GM19372 (cell line): ENCODE results near the gene SCT.

Experiments used
- ATAC-seq: cut with Tn5 transposase; IDR thresholded peaks from one replicate; pipeline ENCODE4 v1.9.1; 2021; ENCODE audit warnings: mild to moderate bottlenecking, low read depth, moderate library complexity; ENCODE audit not compliant: unreplicated experiment

Gene SCT

DNA sequence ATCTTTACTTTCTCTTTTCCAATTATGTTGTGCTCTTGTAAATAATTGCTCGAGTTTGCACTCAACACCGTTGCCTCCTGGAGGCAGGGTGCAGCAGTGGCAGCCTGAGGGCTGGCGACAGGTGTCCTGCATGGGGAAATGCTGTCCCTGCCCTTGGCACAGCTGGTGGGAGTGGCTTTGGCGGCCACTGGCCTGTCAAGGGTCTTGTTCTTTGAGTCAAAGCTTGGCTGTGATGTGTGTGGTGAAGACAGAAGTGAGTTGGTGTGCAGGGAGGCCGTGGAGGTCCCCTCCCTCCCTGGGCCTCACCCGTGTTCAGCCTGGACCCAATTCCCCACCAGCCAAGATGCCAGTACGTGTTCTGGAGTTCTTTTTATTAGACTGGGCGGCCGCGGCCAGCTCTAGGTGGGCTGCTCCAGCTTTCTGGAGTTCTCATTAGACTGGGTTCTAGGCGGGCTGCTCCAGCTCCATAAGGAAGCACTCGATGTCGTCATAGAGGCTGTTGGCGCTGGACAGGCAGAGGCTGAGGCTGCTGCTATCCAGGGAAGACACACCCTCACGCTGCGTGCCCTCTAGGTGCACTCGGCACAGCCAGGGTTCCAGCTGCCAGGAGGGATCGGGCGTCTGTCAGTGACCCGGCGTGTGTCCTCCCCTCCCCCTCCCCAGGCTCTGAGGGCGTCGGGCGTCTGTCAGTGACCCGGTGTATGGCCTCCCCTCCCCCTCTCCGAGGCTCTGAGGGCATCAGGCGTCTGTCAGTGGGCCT is 14.6 kb downstream of the SCT start:
- no peak for ATAC-seq

- ATAC-seq = no peak
Observed at GRCh38 chr11:611001-611996, 15.7 kb downstream of the SCT start.

GRCh38 chr11:610146-610801 is 16.7 kb downstream of the SCT start:
- ATAC-seq = no peak

GRCh38 chr11:609341-609811 is 17.6 kb downstream of the SCT start:
- ATAC-seq = no peak

GRCh38 chr11:608791-609251 is 18.2 kb downstream of the SCT start:
- ATAC-seq = no peak

- ATAC-seq = no peak
Observed at GRCh38 chr11:607971-608659, 18.9 kb downstream of the SCT start.

DNA sequence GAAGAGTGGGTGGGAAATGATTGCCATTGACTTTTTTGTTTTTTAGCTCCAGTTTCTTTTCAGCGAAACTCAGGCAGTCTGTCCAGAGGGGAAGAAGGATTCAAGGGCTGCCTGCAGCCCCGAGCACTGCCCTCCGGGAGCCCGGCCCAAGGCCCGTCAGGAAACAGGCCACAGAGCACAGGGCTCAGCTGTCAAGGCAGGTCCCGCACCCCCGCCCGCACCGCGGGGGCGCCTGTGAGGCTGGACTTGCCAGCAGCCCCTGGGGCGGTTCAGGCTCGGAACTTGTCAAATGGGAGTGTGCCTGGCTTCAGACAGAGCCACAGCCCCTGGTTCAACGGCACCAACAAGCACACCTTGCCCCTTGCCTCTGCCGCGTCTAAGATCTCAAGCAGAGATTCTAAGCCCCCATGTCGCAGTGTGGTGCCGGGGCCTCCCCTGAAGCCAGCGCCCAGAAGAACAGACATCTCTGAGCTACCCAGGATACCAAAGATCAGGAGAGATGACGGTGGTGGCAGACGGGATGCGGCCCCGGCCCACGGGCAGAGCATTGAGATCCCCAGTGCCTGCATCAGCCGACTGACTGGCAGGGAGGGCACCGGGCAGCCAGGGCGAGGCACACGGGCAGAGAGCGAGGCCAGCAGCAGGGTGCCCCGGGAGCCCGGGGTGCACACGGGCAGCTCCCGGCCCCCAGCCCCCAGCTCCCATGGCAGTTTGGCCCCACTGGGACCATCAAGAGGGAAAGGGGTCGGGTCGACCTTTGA is 19.8 kb downstream of the SCT start:
- no peak for ATAC-seq

- no peak for ATAC-seq
Observed at GRCh38 chr11:606245-606644, 20.7 kb downstream of the SCT start.

- no peak for ATAC-seq
Observed at GRCh38 chr11:605286-606129, 21.5 kb downstream of the SCT start.

GRCh38 chr11:603154-603553 is 23.8 kb downstream of the SCT start:
- ATAC-seq = no peak

DNA sequence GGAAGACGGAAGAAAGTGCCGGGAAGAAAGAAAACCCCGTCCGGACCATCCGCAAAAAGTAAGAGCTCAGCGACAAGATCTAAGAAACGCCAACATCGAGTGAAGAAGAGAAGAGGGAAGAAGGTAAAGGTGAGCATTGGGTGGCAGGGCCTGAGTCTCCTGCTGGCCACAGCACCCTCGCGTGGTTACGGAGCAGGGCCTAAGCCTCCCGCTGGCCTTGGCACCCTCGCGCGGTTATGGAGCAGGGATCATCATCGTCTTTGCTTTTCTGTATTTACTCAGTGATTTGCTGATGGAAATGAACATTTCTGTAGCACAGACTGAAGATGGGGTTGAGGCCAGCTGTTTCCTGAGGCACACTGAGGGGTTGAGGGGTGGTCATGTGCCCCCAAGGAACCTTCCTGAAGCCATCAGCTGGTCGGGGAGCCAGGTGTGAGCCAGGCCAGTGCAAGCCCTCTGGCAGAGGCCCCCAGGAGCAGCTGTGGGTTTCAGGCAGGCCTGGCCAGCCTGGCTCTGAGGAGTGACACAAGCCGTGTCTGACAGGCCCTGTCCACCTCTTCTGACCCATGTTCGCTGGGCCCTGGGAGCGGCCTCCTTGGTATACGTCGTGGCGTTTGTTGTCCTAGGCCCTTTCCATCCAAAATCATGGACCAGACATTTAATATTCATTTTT is 25.3 kb downstream of the SCT start:
- no peak for ATAC-seq

DNA sequence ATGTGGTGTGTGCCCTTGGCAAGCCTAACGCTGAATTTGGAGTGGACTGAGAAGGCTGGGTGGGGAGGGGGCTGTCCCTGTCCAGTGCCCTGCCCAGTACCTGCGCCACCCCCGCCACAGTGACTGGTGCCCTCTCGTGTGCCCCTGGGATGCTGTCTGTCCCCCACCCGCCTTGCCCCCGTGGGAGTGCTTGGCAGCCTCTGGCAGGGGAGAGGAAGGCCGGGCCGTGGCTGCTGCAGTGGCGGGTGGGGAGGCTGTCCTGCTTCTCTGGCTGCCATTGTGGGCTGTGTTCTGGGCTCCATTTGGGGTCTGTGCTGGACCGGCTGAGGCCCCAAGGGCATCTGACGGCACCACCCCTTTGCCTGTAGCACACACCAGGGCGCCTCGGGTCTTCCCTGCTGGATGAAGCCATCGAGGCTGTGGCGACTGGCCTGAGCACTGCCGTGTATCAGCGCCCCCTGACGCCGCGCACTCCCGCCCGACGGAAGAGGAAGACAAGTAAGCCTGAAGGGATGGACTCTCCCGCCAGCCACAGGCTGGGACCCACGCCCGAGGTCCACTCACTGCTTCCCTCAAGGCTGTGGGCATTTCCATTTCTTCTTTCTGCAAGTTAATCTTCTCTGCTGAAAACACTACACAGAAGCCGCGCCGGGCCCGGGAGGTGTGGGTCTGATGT is 28.8 kb downstream of the SCT start:
- ATAC-seq = no peak

GRCh38 chr11:597166-597725 is 29.7 kb downstream of the SCT start:
- ATAC-seq = no peak

DNA sequence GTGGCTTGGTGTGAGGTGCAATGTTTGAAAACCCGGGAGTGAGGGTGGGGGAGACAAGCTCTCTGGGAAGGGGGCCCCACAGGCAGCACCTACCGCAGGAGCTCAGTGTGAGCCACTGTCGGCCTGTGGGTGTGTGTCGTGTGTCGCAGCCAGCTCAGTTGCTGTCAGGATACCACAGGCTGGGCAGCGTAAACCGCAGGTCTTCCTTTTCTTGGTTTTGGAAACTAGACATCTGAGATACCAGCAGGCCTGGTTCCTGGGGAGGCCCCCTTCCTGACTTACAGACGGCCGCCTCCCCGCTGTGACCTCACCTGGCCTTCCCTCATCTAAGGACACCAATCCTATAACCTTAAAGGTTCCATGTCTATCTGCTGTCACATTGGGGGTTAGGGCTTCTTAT is 30.6 kb downstream of the SCT start:
- ATAC-seq = no peak

- no peak for ATAC-seq
Observed at GRCh38 chr11:595400-595799, 31.6 kb downstream of the SCT start.

DNA sequence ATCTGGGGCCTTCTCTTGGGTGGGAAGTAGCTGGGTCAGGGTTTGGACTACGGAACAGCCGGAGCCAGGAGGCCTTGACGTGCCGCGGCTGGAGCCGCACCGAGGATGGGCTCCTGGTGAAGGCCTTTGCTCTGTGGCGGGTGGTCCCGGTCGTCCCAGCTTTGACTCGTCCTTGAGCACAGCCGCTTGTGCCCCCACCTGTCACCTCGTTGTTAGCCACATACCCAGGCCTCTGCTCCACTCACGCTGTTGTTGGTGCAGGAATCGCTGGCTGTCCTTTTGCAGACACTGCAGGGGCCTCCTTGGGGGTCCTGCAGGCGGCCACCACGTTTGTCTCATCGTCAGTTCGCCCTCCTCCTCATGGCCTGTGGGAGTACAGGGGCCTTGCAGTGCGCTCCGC is 33.6 kb downstream of the SCT start:
- ATAC-seq = no peak

- ATAC-seq = no peak
Observed at GRCh38 chr11:592918-593317, 34.1 kb downstream of the SCT start.
